HepG2 (cell line): ENCODE data around the gene PKP1. TPM values are rescaled to one million over a fixed set of nuclear protein-coding genes. Genes with fewer than 3 reads are reported as not detected.

Experiments used
- BRD4 ChIP-seq: sonication (generic); formaldehyde crosslinking; IDR thresholded peaks from 2 replicates; pipeline ENCODE4 v1.4.0; 2020; ENCODE audit warnings: missing genetic modification reagents
- HDAC1 ChIP-seq: sonication (generic); formaldehyde crosslinking; IDR thresholded peaks from 2 replicates; pipeline ENCODE4 v1.5.1; 2020; ENCODE audit warnings: mild to moderate bottlenecking, missing genetic modification reagents
- MTF2 ChIP-seq: sonication (generic); formaldehyde crosslinking; IDR thresholded peaks from 2 replicates; pipeline ENCODE4 v1.5.0; 2020; ENCODE audit warnings: missing genetic modification reagents, borderline replicate concordance
- NFE2L2 ChIP-seq: fragments of 150-350 bp; IDR thresholded peaks from 2 replicates; pipeline ENCODE4 v1.6.1; 2014; ENCODE audit warnings: low read length
- NFKB2 ChIP-seq: sonication (generic); formaldehyde crosslinking; IDR thresholded peaks from 2 replicates; pipeline ENCODE4 v1.4.0; 2020; ENCODE audit warnings: missing genetic modification reagents, borderline replicate concordance
- NFYC ChIP-seq: IDR thresholded peaks from 2 replicates; pipeline ENCODE4 v1.6.1; 2016; ENCODE audit warnings: missing genetic modification reagents, missing compliant biosample characterization
- NONO ChIP-seq, 2 experiments: fragments of 450-650 bp in 1 of 2; sonication (generic) in 1 of 2; formaldehyde crosslinking in 1 of 2; IDR thresholded peaks in 1 of 2; conservative IDR thresholded peaks in 1 of 2; 2 replicates each; pipeline versions ENCODE4 v1.6.1 to v1.8.0; 2017 to 2022; ENCODE audit warnings: mild to moderate bottlenecking in 1 of 2, missing genetic modification reagents in 1 of 2, moderate library complexity in 1 of 2
- SALL1 ChIP-seq: sonication (generic); formaldehyde crosslinking; IDR thresholded peaks from 2 replicates; pipeline ENCODE4 v1.8.0; 2022; ENCODE audit warnings: mild to moderate bottlenecking, missing genetic modification reagents
- SKI ChIP-seq: fragments of 450-650 bp; IDR thresholded peaks from one replicate; pipeline ENCODE4 v1.6.1; 2018; ENCODE audit warnings: mild to moderate bottlenecking; ENCODE audit not compliant: partially characterized antibody
- SMYD3 ChIP-seq: sonication (generic); formaldehyde crosslinking; IDR thresholded peaks from 2 replicates; pipeline ENCODE4 v1.8.1; 2023; ENCODE audit warnings: mild to moderate bottlenecking, missing genetic modification reagents
- SOX6 ChIP-seq, 2 experiments: fragments of 450-650 bp in 1 of 2; sonication (generic) in 1 of 2; formaldehyde crosslinking in 1 of 2; IDR thresholded peaks; 2 replicates each; pipeline versions ENCODE4 v1.4.0 to v1.6.1; 2017 to 2020; ENCODE audit warnings: antibody characterized with exemption in 1 of 2, mild to moderate bottlenecking in 1 of 2, missing genetic modification reagents in 1 of 2
- TEAD3 ChIP-seq: optimal IDR thresholded peaks from 2 replicates; pipeline ENCODE3; 2016; ENCODE audit warnings: borderline replicate concordance
- ZBTB7A ChIP-seq: sonication (generic); formaldehyde crosslinking; IDR thresholded peaks from 2 replicates; pipeline ENCODE4 v1.8.0; 2022; ENCODE audit warnings: mild to moderate bottlenecking, missing genetic modification reagents
- ZFAT ChIP-seq: sonication (generic); formaldehyde crosslinking; conservative IDR thresholded peaks from 2 replicates; pipeline ENCODE4 v1.8.1; 2023; ENCODE audit warnings: missing genetic modification reagents, inconsistent platforms
- ZIK1 ChIP-seq: sonication (generic); formaldehyde crosslinking; IDR thresholded peaks from 2 replicates; pipeline ENCODE4 v1.5.0; 2020; ENCODE audit warnings: mild to moderate bottlenecking, low read depth, missing genetic modification reagents, borderline replicate concordance
- ZNF615 ChIP-seq: sonication (generic); formaldehyde crosslinking; IDR thresholded peaks from 2 replicates; pipeline ENCODE4 v1.5.0; 2020; ENCODE audit warnings: mild to moderate bottlenecking, missing genetic modification reagents, borderline replicate concordance
- ZSCAN25 ChIP-seq: sonication (generic); formaldehyde crosslinking; IDR thresholded peaks from 2 replicates; pipeline ENCODE4 v1.8.0; 2022; ENCODE audit warnings: mild to moderate bottlenecking, missing genetic modification reagents
- ZSCAN31 ChIP-seq: sonication (generic); formaldehyde crosslinking; IDR thresholded peaks from 2 replicates; pipeline ENCODE4 v1.5.0; 2020; ENCODE audit warnings: low read depth, mild to moderate bottlenecking, missing genetic modification reagents
- polyA plus RNA-seq, 8 experiments: library from polyadenylated mRNA; depleted of rRNA in 3 of 8; stranded (reverse) in 7 of 8; unstranded in 1 of 8; fragments of >200 nt; fragmentation: Illumina TruSeq in 4 of 8; extraction: Trizol in 4 of 8; gene quantifications; 2 replicates each; pipeline versions ENCODE4 v1.2.1 to v1.2.3, GENCODE V29; 2011 to 2016; ENCODE audit warnings: low read depth in 4 of 8, missing spikeins in 1 of 8, mixed read lengths in 1 of 8; ENCODE audit not compliant: insufficient read depth in 1 of 8
- total RNA-seq, 5 experiments: library from RNA; depleted of rRNA; stranded (reverse); fragments of >200 nt; fragmentation: Illumina TruSeq; extraction: Trizol; gene quantifications; 2 replicates each; pipeline ENCODE4 v1.2.3, GENCODE V29; 2016; ENCODE audit warnings: low read depth in 1 of 5
- TF ChIP-seq, protein P1 (sequence below): sonication (generic); formaldehyde crosslinking; IDR thresholded peaks from 2 replicates; pipeline ENCODE4 v1.5.1; 2020; ENCODE audit warnings: mild to moderate bottlenecking, missing genetic modification reagents, moderate library complexity
- TF ChIP-seq, protein P2 (sequence below): sonication (generic); formaldehyde crosslinking; IDR thresholded peaks from 2 replicates; pipeline ENCODE4 v1.8.1; 2023; ENCODE audit warnings: mild to moderate bottlenecking, missing genetic modification reagents, borderline replicate concordance
- TF ChIP-seq, protein P3 (sequence below): sonication (generic); formaldehyde crosslinking; IDR thresholded peaks from 2 replicates; pipeline ENCODE4 v1.5.0; 2020; ENCODE audit warnings: missing genetic modification reagents
- TF ChIP-seq, protein P4 (sequence below): IDR thresholded peaks from 2 replicates; pipeline ENCODE4 v1.6.1; 2016; ENCODE audit warnings: low read depth, borderline replicate concordance
- TF ChIP-seq, protein P5 (sequence below): IDR thresholded peaks from 2 replicates; pipeline ENCODE4 v1.6.1; 2016; ENCODE audit warnings: missing biosample characterization, missing genetic modification reagents, low read depth

The PKP1 gene
- total and polyA plus RNA-seq, 2 of the 13 experiments (the other 11 are each of a cell fraction or from before 2014, with no cell fraction given) = not detected

DNA sequence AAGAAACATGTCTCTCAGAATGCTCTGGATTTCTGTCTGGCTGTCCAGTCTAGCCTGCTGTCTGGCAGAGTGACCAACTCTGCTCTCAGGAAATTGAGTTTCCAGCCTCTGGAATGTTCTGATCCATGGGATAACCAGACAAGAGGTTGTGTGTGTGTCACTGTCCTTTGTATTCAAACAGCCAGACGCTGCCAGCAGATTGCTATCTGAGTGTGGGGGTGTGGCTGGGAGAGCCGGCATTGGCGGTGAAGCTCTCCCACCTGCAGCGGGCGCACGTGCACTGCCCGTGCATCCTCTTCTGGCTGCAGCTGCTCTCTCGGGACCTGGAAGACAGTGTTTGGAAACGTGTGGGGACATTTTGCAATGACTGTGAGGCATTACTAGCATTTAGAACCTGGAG is 26.1 kb downstream of the PKP1 start (continued):
- TF ChIP-seq, protein P1, sequence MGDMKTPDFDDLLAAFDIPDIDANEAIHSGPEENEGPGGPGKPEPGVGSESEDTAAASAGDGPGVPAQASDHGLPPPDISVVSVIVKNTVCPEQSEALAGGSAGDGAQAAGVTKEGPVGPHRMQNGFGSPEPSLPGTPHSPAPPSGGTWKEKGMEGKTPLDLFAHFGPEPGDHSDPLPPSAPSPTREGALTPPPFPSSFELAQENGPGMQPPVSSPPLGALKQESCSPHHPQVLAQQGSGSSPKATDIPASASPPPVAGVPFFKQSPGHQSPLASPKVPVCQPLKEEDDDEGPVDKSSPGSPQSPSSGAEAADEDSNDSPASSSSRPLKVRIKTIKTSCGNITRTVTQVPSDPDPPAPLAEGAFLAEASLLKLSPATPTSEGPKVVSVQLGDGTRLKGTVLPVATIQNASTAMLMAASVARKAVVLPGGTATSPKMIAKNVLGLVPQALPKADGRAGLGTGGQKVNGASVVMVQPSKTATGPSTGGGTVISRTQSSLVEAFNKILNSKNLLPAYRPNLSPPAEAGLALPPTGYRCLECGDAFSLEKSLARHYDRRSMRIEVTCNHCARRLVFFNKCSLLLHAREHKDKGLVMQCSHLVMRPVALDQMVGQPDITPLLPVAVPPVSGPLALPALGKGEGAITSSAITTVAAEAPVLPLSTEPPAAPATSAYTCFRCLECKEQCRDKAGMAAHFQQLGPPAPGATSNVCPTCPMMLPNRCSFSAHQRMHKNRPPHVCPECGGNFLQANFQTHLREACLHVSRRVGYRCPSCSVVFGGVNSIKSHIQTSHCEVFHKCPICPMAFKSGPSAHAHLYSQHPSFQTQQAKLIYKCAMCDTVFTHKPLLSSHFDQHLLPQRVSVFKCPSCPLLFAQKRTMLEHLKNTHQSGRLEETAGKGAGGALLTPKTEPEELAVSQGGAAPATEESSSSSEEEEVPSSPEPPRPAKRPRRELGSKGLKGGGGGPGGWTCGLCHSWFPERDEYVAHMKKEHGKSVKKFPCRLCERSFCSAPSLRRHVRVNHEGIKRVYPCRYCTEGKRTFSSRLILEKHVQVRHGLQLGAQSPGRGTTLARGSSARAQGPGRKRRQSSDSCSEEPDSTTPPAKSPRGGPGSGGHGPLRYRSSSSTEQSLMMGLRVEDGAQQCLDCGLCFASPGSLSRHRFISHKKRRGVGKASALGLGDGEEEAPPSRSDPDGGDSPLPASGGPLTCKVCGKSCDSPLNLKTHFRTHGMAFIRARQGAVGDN (CRISPR knock-in tag) = peak; percentile 70
- TF ChIP-seq, protein P2, sequence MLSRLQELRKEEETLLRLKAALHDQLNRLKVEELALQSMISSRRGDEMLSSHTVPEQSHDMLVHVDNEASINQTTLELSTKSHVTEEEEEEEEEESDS = no peak
- TF ChIP-seq SALL1 (CRISPR knock-in tag) (peak; percentile 58; the same call in 1 of the 2 replicates), SMYD3 (no peak), NFE2L2 (no peak), SKI (peak; percentile 85), BRD4 (CRISPR knock-in tag) (no peak), MTF2 (CRISPR knock-in tag) (0 out of 2 replicates have a peak, but pooled peaks have one; percentile 25), ZFAT (CRISPR knock-in tag) (no peak), HDAC1 (peak; percentile 31; the same call in 1 of the 2 replicates), ZSCAN25 (CRISPR knock-in tag) (peak; percentile 93), NONO (IDR thresholded peaks at IDR 0.05) (no peak), NONO (CRISPR knock-in tag; conservative IDR thresholded peaks at IDR 0.05) (0 out of 2 replicates have a peak, but pooled peaks have one; percentile 34), ZNF615 (CRISPR knock-in tag) (no peak), ZSCAN31 (CRISPR knock-in tag) (no peak), ZBTB7A (CRISPR knock-in tag) (0 out of 2 replicates have a peak, but pooled peaks have one; percentile 32), TEAD3 (CRISPR knock-in tag) (peak; percentile 61), NFYC (no peak), NFKB2 (peak; percentile 65; the same call in 1 of the 2 replicates), SOX6 (IDR thresholded peaks at IDR 0.05) (no peak), SOX6 (CRISPR knock-in tag; IDR thresholded peaks at IDR 0.05) (peak; percentile 90), ZIK1 (no peak)
- TF ChIP-seq, protein P3, sequence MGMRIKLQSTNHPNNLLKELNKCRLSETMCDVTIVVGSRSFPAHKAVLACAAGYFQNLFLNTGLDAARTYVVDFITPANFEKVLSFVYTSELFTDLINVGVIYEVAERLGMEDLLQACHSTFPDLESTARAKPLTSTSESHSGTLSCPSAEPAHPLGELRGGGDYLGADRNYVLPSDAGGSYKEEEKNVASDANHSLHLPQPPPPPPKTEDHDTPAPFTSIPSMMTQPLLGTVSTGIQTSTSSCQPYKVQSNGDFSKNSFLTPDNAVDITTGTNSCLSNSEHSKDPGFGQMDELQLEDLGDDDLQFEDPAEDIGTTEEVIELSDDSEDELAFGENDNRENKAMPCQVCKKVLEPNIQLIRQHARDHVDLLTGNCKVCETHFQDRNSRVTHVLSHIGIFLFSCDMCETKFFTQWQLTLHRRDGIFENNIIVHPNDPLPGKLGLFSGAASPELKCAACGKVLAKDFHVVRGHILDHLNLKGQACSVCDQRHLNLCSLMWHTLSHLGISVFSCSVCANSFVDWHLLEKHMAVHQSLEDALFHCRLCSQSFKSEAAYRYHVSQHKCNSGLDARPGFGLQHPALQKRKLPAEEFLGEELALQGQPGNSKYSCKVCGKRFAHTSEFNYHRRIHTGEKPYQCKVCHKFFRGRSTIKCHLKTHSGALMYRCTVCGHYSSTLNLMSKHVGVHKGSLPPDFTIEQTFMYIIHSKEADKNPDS (CRISPR knock-in tag) = no peak
- TF ChIP-seq, protein P4, sequence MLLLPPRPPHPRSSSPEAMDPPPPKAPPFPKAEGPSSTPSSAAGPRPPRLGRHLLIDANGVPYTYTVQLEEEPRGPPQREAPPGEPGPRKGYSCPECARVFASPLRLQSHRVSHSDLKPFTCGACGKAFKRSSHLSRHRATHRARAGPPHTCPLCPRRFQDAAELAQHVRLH (CRISPR knock-in tag) = peak; percentile 37; the same call in 1 of the 2 replicates
- TF ChIP-seq, protein P5, sequence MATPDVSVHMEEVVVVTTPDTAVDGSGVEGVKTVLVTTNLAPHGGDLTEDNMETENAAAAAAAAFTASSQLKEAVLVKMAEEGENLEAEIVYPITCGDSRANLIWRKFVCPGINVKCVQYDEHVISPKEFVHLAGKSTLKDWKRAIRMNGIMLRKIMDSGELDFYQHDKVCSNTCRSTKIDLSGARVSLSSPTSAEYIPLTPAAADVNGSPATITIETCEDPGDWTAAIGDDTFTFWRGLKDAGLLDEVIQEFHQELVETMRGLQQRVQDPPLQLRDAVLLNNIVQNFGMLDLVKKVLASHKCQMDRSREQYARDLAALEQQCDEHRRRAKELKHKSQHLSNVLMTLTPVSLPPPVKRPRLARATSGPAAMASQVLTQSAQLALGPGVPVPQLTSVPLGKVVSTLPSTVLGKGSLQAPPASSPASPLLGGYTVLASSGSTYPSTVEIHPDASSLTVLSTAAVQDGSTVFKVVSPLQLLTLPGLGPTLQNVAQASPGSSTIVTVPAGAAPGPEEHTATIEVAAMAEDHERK (CRISPR knock-in tag) = no peak
